CD4-positive, alpha-beta T cell (primary cell): ENCODE results near the gene TCF12. TPM values are rescaled to one million over a fixed set of nuclear protein-coding genes. Genes with fewer than 3 reads are reported as not detected.

ENCODE experiments used
- ATAC-seq: fragments of 200-7000 bp; cut with Tn5 transposase; one replicate; pipeline ENCODE4 v1.10.0; 2022; ENCODE audit warnings: mild to moderate bottlenecking; ENCODE audit not compliant: poor library complexity
- CTCF ChIA-PET: fragments of 350-600 bp; sonication (Branson Sonifier 250); formaldehyde crosslinking; loops from one replicate; lab custom pipeline; 2021; ENCODE audit warnings: antibody characterized with exemption, inconsistent platforms; lab: Charles Lee
- POLR2A ChIA-PET: fragments of 350-600 bp; sonication (Branson Sonifier 250); formaldehyde crosslinking; loops from one replicate; lab custom pipeline; 2021; ENCODE audit warnings: antibody characterized with exemption, inconsistent platforms; lab: Charles Lee
- DNase-seq, 14 experiments: peaks; one replicate each; pipeline ENCODE4 v3.0.0-alpha.2; 2013 to 2020; ENCODE audit warnings: mixed read lengths in 2 of 14
- H3K27ac ChIP-seq, 2 donors: one replicate each; pipeline versions ENCODE4 v1.5.1 to v1.7.0; 2013; ENCODE audit warnings: low read length in 2 of 2, low read depth in 1 of 2, mild to moderate bottlenecking in 1 of 2
- H3K27me3 ChIP-seq, 2 experiments: 1 replicate in 1 of 2; 2 replicates in 1 of 2; pipeline versions ENCODE4 v1.6.1 to v1.7.0; 2013; ENCODE audit warnings: low read length in 2 of 2, control low read depth in 1 of 2, mild to moderate bottlenecking in 1 of 2, moderate library complexity in 1 of 2; ENCODE audit not compliant: insufficient read depth in 2 of 2, control insufficient read depth in 1 of 2
- H3K36me3 ChIP-seq: one replicate; pipeline ENCODE4 v1.6.1; 2013; ENCODE audit warnings: low read length, control low read depth; ENCODE audit not compliant: insufficient read depth
- H3K4me1 ChIP-seq: one replicate; pipeline ENCODE4 v1.6.1; 2013; ENCODE audit warnings: low read length, control low read depth; ENCODE audit not compliant: insufficient read depth
- H3K4me3 ChIP-seq: one replicate; pipeline ENCODE4 v1.5.1; 2013; ENCODE audit warnings: mild to moderate bottlenecking, low read length, moderate library complexity
- H3K9me3 ChIP-seq, 2 experiments: 1 replicate in 1 of 2; 2 replicates in 1 of 2; pipeline versions ENCODE4 v1.6.1 to v1.7.0; 2013; ENCODE audit warnings: low read length in 2 of 2, mild to moderate bottlenecking in 2 of 2, control low read depth in 1 of 2, moderate library complexity in 1 of 2; ENCODE audit not compliant: control insufficient read depth in 1 of 2, insufficient read depth in 1 of 2
- H3K27ac Mint-ChIP-seq: one replicate; pipeline ENCODE4 v1.8.0; 2020; ENCODE audit warnings: mixed read lengths
- H3K27me3 Mint-ChIP-seq: one replicate; pipeline ENCODE4 v1.8.0; 2021; ENCODE audit warnings: mixed read lengths
- H3K36me3 Mint-ChIP-seq: one replicate; pipeline ENCODE4 v1.8.0; 2021; ENCODE audit warnings: low read depth, mixed read lengths
- H3K4me1 Mint-ChIP-seq: one replicate; pipeline ENCODE4 v1.8.0; 2021; ENCODE audit warnings: low read depth, mixed read lengths
- H3K4me3 Mint-ChIP-seq: one replicate; pipeline ENCODE4 v1.8.0; 2020; ENCODE audit warnings: mild to moderate bottlenecking, mixed read lengths
- H3K9me3 Mint-ChIP-seq: one replicate; pipeline ENCODE4 v1.8.0; 2020; ENCODE audit warnings: mixed read lengths
- intact Hi-C, 2 experiments: fragments of 100-400 bp; cut with DNase I in 1 of 2; cut with micrococcal nuclease in 1 of 2; formaldehyde crosslinking; loops; one replicate each; pipeline versions ENCODE4 v1.15.1 to v1.9.0; 2023 to 2025; cut with DNase I, micrococcal nuclease
- total RNA-seq, 174 experiments: library from RNA in 2 of 174; stranded (reverse) in 2 of 174; gene quantifications; one replicate each; pipeline ENCODE4 v1.2.3 and lab custom pipeline; 2021 to 2026
- TF ChIP-seq, protein P1 (sequence below): fragments of 200-600 bp; IDR thresholded peaks from one replicate; pipeline ENCODE4 v1.8.0; 2022; ENCODE audit warnings: antibody characterized with exemption, mild to moderate bottlenecking

The TCF12 gene
- total RNA-seq, 2 experiments from 2014 or later = 54.0 TPM

DNA sequence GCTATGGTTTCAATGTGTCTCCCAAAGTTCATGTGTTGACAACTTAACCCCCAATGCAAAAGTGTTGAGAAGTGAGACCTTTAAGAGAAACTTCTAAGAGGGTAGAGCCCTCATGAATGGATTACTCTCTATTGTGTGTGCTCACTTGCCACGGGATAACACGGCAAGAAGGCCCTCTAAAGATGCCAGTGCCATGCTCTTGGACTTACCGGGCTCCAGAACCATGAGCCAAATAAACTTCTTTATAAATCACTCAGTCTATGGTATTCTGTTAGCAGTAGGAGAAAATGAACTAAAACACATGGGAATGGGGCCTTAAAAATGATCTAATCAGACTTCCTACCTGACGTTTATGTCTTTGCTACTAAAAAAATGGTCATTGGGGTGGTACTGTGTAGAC is 2.6 kb upstream of the TCF12 start:
- H3K9me3 ChIP-seq = no peaks in the 10 kb centered on the region
- ATAC-seq = no peak
- H3K4me1 ChIP-seq = peaks cover 32% of the 10 kb centered on the region
- intact Hi-C loops = loop anchor here (5.0 to 10.0 kb wide), 6 partner anchors 161 to 391 kb away; partner anchors contain the start of gene ZNF280D (in 1 of the 2)
- H3K36me3 ChIP-seq = no peaks in the 10 kb centered on the region
- H3K4me3 ChIP-seq = no peak overlapping the region
- no peak for DNase-seq
- Mint-ChIP-seq H3K4me3 (peak overlapping the region; percentile 91), H3K9me3 (no peaks in the 10 kb centered on the region), H3K27ac (peak overlapping the region; percentile 42), H3K36me3 (peaks cover 14% of the 10 kb centered on the region), H3K27me3 (no peaks in the 10 kb centered on the region), H3K4me1 (peaks cover 29% of the 10 kb centered on the region)
- no peak overlapping the region for H3K27ac ChIP-seq
- no peaks in the 10 kb centered on the region for H3K27me3 ChIP-seq
- TF ChIP-seq, protein P1, sequence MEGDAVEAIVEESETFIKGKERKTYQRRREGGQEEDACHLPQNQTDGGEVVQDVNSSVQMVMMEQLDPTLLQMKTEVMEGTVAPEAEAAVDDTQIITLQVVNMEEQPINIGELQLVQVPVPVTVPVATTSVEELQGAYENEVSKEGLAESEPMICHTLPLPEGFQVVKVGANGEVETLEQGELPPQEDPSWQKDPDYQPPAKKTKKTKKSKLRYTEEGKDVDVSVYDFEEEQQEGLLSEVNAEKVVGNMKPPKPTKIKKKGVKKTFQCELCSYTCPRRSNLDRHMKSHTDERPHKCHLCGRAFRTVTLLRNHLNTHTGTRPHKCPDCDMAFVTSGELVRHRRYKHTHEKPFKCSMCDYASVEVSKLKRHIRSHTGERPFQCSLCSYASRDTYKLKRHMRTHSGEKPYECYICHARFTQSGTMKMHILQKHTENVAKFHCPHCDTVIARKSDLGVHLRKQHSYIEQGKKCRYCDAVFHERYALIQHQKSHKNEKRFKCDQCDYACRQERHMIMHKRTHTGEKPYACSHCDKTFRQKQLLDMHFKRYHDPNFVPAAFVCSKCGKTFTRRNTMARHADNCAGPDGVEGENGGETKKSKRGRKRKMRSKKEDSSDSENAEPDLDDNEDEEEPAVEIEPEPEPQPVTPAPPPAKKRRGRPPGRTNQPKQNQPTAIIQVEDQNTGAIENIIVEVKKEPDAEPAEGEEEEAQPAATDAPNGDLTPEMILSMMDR = no peak
- ChIA-PET POLR2A (no interaction called here), CTCF (no interaction called here)

DNA sequence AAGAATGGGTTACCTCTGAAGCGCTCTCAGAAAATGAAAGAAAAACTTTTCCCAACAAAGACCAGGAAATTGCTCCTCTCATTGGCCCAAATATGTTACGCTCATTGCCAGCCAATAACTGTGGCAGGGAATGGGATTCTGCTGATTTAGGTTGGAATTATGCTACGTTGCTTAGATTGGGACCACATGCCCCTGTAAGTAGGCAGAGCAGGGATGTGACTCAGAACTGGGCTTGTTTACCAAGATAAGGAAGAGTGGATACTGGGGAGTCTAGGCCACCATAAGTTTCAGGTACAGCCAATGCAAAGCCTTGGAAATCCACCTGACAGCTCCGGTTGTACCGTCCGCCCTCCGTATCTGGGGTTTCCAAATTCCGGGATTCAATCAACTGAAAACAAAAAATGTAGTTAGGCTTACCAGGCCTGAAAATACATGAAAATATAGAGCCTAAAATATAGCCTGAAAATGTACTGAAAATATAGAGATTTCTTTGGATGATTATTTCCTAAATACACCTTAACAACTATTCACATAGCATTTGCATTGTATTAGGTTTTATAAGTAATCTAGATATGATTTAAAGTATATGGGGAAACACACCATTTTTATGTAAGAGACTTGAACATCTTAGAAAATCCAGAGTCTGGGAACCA is 1.5 kb upstream of the TCF12 start:
- Mint-ChIP-seq H3K9me3 (no peaks in the 10 kb centered on the region), H3K4me3 (peak overlapping the region; percentile 91), H3K36me3 (peaks cover 14% of the 10 kb centered on the region), H3K4me1 (peaks cover 35% of the 10 kb centered on the region), H3K27me3 (no peaks in the 10 kb centered on the region), H3K27ac (peak overlapping the region; percentile 91)
- CTCF ChIA-PET = no interaction called here
- no peak for DNase-seq
- no peaks in the 10 kb centered on the region for H3K9me3 ChIP-seq
- intact Hi-C loops = loop anchor here (5.0 to 10.0 kb wide), 6 partner anchors 160 to 390 kb away; partner anchors contain the start of gene ZNF280D (in 1 of the 2)
- POLR2A ChIA-PET = interaction anchor here (1.2 to 3.9 kb wide), 2 partner anchors 8 to 30 kb away, joined by 3 to 69 read pairs; no protein-coding TSS in a partner anchor
- H3K27me3 ChIP-seq = no peaks in the 10 kb centered on the region
- ATAC-seq = no peak
- H3K4me1 ChIP-seq = peaks cover 32% of the 10 kb centered on the region
- TF ChIP-seq, protein P1 = no peak
- no peak overlapping the region for H3K27ac ChIP-seq
- peaks cover under 1% of the 10 kb centered on the region for H3K36me3 ChIP-seq
- peak overlapping the region; percentile 82 for H3K4me3 ChIP-seq

DNA sequence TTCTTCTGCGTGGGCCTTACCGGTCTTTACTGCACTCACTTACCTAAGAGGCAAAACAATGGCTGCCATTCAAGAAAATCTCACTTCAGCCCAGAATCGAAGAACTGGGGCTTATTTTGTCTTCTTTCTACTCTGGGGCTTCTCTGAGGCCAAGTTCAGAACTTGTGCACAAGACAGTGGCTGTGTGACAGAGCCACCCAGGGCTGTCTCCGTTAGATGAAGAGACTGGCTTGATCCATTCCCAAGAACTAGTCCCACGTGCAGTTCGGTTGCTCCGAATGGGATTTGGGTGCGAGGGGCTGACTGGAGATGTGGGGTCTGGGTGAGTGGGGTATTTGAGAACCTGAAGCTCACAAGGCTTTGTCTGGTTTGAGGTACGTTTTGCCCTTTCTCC is 795 bp upstream of the TCF12 start:
- Histone ChIP-seq H3K4me1 (peaks cover 28% of the 10 kb centered on the region), H3K4me3 (peak overlapping the region; percentile 82), H3K27ac (peak overlapping the region; percentile 68 to 71), H3K36me3 (peaks cover 8% of the 10 kb centered on the region), H3K27me3 (no peaks in the 10 kb centered on the region), H3K9me3 (no peaks in the 10 kb centered on the region)
- Mint-ChIP-seq H3K9me3 (no peaks in the 10 kb centered on the region), H3K4me3 (peak overlapping the region; percentile 91), H3K27me3 (no peaks in the 10 kb centered on the region), H3K4me1 (peaks cover 42% of the 10 kb centered on the region), H3K36me3 (peaks cover 20% of the 10 kb centered on the region), H3K27ac (peak overlapping the region; percentile 91)
- DNase-seq (peak in 2 of 14 experiments; percentile 5 to 47), ATAC-seq (no peak)
- CTCF ChIA-PET = interaction anchor here (0.9 to 1.3 kb wide), 7 partner anchors 10 to 389 kb away, joined by 3 to 5 read pairs (median 3); no protein-coding TSS in a partner anchor
- POLR2A ChIA-PET = interaction anchor here (0.6 to 3.9 kb wide), 18 partner anchors 9 to 1720 kb away, joined by 3 to 69 read pairs (median 6); partner anchors contain the start of gene ZNF280D
- TF ChIP-seq, protein P1 = no peak
- intact Hi-C loops = loop anchor here (1.0 to 10.0 kb wide), 7 partner anchors 30 to 390 kb away; partner anchors contain the start of gene ZNF280D (in 1 of the 2)
